Kidney epithelial cell (primary cell): ENCODE results near the gene ST6GALNAC3. TPM values are rescaled to one million over a fixed set of nuclear protein-coding genes. Genes with fewer than 3 reads are reported as not detected.

Experiments used
- DNase-seq: peaks from one replicate; pipeline ENCODE4 v3.0.0-alpha.2; 2010; ENCODE audit warnings: low read depth
- H3K27me3 ChIP-seq: 2 replicates; pipeline ENCODE4 v1.6.0; 2011; ENCODE audit warnings: low read length; ENCODE audit not compliant: control insufficient read depth, insufficient read depth
- H3K36me3 ChIP-seq: 2 replicates; pipeline ENCODE4 v1.5.1; 2011; ENCODE audit warnings: low read length; ENCODE audit not compliant: control insufficient read depth, insufficient read depth
- H3K4me3 ChIP-seq: 2 replicates; pipeline ENCODE4 v1.5.1; 2011; ENCODE audit warnings: low read depth, mild to moderate bottlenecking, control low read depth, low read length
- CTCF ChIP-seq: IDR thresholded peaks from 2 replicates; pipeline ENCODE4 v1.5.1; 2011; ENCODE audit warnings: mild to moderate bottlenecking, moderate library complexity, low read length, control low read depth, inconsistent platforms; ENCODE audit not compliant: insufficient read depth, poor library complexity, severe bottlenecking
- total RNA-seq: library from RNA; depleted of rRNA; stranded (reverse); fragments of >200 nt; gene quantifications from 2 replicates; pipeline ENCODE4 v1.2.3, GENCODE V29; 2015

The ST6GALNAC3 gene
- total RNA-seq, 1 donor from 2014 or later, result 4.1 TPM

DNA sequence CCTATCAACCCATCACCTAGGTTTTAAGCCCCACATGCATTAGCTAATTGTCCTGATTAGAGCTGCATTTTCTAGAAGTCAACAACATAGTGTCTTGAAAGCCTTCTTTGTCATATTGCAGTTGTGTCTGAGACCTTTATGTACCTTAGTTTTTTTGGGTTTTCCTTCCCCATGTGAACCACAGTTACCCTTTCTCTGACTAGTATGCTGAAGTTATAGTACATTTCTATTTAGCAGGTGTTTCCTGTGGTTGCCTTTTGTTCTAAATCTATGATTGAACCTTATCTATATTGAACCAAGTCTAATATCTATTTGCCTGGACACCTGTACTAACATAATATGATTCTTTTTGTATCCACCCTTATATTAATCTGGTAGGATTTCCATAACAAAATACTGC is 135.6 kb downstream of the ST6GALNAC3 start:
- DNase-seq, result no peak
- no peak for TF ChIP-seq CTCF
- Histone ChIP-seq H3K27me3 (no peaks in the 10 kb centered on the region), H3K36me3 (no peaks in the 10 kb centered on the region), H3K4me3 (no peak overlapping the region)

DNA sequence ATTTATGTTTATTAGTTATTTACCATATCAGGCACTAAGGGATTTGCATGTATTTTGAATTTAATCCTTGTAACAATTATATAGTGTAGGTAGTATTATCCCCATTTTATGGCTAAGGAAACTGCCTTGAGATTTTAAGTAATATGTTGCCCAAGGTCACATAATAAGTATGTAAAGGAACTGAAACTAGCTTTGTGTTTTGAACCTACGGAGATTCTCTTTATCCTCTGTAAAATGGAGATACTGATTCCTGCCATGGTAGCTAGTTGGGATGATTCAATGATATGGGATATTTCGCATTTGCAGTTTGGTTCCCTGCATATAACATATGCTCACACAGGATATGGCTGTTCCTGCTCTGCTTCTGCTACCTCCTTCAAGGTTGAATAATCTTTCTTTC is 144.3 kb downstream of the ST6GALNAC3 start:
- TF ChIP-seq CTCF, result no peak
- Histone ChIP-seq H3K4me3 (no peak overlapping the region), H3K27me3 (no peaks in the 10 kb centered on the region), H3K36me3 (no peaks in the 10 kb centered on the region)
- DNase-seq, result no peak

DNA sequence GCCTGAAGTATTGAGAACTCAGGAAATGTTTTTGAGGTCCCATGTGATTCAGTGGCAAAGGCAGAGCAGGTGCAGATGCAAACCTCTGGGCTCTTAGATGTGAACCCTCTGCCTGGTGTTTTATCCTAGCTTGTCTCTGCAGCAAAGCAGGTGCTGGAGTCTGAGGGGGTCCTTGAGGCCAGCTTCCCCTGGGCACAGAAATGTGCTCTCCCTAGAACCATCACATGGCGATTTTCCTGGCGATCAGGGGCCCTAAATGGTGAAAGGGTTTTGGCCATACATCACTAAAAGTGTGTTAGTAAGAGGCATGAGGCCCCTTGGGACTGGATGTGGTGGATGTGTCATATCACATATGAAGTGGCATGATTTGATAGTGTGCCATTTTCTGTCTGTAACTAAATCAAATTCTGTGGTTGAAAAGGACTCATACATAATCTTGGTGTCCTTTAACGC is 144.8 kb downstream of the ST6GALNAC3 start:
- Histone ChIP-seq H3K4me3 (no peak overlapping the region), H3K36me3 (no peaks in the 10 kb centered on the region), H3K27me3 (no peaks in the 10 kb centered on the region)
- no peak for TF ChIP-seq CTCF
- DNase-seq, result no peak

DNA sequence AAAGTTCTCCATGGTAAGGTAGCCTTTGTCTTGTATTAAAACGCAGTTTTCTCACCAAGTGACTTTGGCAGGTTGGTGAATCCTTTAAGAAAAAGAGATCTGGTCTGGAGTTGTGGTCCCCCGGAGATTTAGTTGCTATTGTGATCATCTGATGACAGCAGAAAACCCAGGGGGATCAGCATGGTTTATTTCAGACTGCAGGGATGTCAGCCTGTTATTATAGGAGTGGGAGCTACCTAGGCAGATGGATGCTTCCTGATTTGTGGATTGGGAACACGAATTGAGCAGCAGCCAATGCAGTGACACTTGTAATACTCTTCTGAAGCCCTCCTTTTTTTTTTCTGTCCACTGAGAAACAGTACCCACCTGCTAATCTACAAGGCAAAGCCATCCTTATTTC is 150.2 kb downstream of the ST6GALNAC3 start:
- no peak for DNase-seq
- no peak for TF ChIP-seq CTCF
- Histone ChIP-seq H3K27me3 (no peaks in the 10 kb centered on the region), H3K36me3 (no peaks in the 10 kb centered on the region), H3K4me3 (no peak overlapping the region)

DNA sequence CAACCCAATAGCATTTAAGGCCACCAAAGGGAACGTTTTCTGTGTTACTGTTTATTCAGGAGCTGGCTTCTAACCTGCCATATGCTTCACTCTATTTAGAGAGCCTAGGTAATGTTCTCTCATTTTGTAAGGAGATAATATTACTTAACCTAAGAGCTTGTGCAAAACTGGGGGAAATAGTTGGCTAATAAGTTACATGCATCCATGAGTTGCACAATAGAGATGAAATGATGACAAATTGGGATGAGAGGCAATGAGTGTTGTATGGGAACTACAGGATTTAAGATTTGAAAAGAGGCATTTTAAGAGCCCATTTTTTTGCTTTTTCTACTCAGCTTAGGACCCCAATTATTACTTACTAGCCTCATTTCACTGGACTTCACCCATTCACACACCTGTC is 151.0 kb downstream of the ST6GALNAC3 start:
- Histone ChIP-seq H3K36me3 (no peaks in the 10 kb centered on the region), H3K27me3 (no peaks in the 10 kb centered on the region), H3K4me3 (no peak overlapping the region)
- no peak for TF ChIP-seq CTCF
- no peak for DNase-seq

GRCh38 chr1:76227621-76228020 is 153.1 kb downstream of the ST6GALNAC3 start:
- H3K36me3 ChIP-seq, result no peaks in the 10 kb centered on the region

More at GRCh38 chr1:76227621-76228020, 153.1 kb downstream of the ST6GALNAC3 start:
- Histone ChIP-seq H3K4me3 (no peak overlapping the region), H3K27me3 (no peaks in the 10 kb centered on the region)
- no peak for TF ChIP-seq CTCF
- no peak for DNase-seq
